Stimulated activated CD8-positive, alpha-beta memory T cell treated with anti-CD3 and anti-CD28 coated beads, Interleukin-7, amount 100 ng/mL, for 4 hours (primary cell): ENCODE measurements around the gene LCE2C.
"Not testable (repeated sequence)": the region's sequence is repeated elsewhere in the genome, so short reads cannot be mapped to it uniquely, and the experiment has no call there.

Source experiments
- DNase-seq, 2 donors: peaks; one replicate each; pipeline ENCODE4 v3.0.0-alpha.2; 2020; ENCODE audit warnings: low read depth in 2 of 2

Gene LCE2C

DNA sequence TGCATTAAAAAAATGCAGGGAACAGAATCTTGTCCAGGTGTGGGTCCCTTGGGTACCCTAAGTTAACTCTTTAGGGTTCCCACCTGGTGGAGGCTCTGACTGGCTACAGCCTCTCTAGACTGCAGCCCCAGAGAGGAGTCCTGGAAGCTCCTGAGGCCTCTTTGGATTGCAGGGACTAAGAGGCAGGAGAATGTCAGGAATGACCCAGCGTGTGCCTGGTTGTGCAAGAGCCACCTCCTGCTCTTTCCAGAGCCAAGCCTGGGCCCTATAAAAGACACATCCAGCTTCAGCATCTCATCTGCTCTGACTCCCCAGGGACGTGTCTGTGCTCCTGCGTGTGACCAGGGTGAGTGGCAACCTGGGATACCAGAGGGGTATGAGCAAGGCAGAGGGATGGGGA is at the start of gene LCE2C:
TSS of gene LCE2C (plus strand) at position 297 of the 400 bp plus-strand sequence. CDS start 737 bp downstream, outside the sequence.
- not testable (repeated sequence) for DNase-seq

- no peak for DNase-seq
These were observed 48.3 kb upstream of the LCE2C start for GRCh38 chr1:152626744-152627143.

GRCh38 chr1:152630596-152630995 is 44.5 kb upstream of the LCE2C start:
- DNase-seq = no peak

DNA sequence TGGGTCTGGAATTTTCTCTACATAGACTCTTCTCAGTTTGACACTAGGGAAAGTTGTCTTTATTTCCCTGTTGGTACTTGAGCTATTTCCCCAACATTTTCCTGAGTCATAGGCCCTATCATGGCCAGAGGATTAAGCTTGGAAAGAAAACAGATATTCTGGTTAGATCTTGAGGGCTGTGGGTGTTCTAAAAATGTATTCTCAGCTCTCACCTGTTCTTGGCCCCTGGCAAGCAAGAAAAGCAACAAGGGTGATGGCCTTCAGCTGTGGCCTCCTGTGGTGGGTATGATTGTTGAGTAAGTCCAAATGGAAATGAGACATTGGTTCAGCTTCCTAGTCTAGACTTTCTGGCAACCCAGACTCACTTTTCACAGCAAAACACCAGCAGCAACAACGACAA is 34.7 kb upstream of the LCE2C start:
- DNase-seq = no peak

GRCh38 chr1:152643945-152644344 is 31.1 kb upstream of the LCE2C start:
- DNase-seq = no peak

DNA sequence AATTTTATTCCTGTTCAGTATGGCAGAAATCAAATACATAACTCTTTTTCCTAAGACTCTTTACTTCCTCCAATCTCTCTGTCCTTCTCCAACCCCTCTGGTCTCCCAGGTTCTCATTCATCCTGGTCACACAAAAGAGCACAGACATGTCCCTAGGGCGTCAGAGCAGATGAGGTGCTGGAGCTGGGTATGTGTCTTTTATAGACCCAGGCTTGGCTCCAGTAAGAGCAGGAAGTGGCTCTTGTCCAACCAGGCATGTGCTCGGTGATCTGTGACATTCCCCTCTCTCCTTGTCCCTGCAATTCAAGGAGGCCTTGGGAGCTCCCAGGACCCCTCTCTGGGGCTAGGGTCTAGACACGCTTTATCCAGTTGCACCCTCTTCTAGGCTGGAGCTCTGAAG is 29.9 kb upstream of the LCE2C start:
- DNase-seq = no peak

GRCh38 chr1:152646656-152647055 is 28.4 kb upstream of the LCE2C start:
- no peak for DNase-seq

DNA sequence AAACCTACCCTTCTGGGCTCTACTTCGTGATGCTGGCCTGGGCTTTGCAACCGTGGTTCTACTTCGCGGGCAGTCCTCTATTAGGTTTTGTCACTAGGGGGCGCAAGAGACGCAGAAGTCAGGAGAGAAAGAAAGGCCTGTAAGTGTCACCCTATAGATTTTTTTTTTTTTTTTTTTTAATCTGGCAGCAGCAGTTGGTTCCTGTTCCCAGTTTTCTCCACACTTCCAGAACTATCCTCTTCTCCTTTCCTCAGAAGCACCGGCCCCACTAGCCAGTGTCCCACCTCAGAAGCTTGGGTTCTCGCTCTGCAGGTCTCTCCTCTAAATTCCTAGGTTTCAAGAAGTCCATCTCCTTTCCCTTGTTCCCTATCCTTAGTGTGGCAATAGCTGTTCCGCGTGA is 21.0 kb upstream of the LCE2C start:
- peak; percentile 5 to 11 for DNase-seq

DNA sequence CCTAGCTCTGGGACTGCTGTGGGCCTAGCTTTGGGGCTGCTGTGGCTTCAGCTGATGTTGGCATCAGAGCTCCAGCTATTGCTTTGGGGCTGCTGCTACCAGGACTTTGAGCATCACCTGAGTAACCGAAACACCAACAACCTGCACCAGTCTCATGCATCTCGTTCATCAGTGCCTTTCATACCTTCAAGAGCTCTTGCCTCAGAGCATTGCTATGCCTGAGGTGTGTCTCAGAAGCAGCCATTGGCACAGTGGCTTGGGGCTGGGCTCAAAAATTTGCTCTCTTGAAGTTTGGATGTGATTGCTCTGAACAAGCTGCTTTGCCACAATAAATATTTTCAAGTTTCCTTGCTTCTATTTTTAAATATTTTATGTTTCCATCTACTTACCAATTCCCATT is 18.6 kb upstream of the LCE2C start:
- no peak for DNase-seq

DNA sequence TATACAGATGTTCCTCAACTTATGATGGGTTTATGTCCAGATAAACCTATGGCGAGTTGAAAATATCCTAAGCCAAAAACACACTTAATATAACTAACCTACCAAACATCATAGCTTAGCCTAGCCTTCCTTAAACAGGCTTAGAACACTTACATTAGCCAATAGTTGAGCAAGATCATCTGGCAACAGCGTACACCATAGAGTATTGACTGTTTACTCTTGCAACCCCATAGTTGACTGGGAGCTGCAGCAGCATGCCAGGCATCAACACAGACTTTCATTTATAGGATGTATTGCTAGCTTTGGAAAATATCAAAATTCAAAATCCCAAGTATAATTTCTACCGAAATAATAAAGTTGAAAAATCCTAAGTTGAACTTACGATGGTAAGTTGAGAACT is 17.4 kb upstream of the LCE2C start:
- DNase-seq = no peak

DNA sequence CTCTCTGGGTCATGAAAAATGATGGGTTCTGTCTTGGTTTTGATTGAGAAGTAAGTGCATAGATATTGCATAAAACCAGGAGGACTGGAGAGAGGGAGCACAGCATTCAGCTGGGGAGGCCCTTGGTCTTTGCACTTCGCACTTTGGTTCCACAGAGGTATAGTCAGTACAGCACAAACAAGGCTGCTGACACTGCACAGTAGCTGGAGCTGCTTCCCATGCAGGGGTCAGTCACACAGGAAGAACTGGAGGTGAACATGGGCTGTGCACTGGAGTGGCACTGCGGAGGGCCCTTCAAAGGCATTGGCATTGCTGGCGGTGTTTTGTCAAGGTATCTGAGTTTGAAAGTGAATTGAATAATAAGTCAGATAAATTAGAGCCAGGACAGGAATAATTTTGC is 16.4 kb upstream of the LCE2C start:
- no peak for DNase-seq

GRCh38 chr1:152663098-152663497 is 12.0 kb upstream of the LCE2C start, which contains the start of gene LCE2D:
Gene LCE2D, plus strand, starts transcription at chr1:152663380. Its CDS starts 726 bp downstream, at chr1:152664106.
- no peak for DNase-seq

GRCh38 chr1:152666171-152666570 is 8.9 kb upstream of the LCE2C start:
- DNase-seq = not testable (repeated sequence)

DNA sequence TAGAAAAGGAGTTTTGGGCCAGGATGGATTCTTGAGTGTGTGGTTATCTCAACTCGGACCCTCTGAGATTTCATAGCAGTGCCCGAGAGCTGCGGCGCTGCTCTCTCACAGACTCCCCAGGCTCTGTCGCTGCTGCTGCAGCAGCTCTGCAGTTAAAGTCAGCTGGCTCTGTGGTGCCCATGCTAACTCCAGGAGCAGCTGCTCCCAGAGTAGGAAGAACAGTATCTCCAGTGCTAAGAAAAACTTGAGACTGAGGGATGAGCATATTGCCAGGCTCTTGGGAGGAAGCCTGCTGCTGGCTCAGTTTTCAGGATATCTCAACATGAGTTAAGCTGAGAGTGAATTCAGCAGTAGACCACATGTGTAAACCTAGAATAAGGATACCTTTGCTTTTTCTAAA is 7.4 kb upstream of the LCE2C start:
- DNase-seq = no peak

DNA sequence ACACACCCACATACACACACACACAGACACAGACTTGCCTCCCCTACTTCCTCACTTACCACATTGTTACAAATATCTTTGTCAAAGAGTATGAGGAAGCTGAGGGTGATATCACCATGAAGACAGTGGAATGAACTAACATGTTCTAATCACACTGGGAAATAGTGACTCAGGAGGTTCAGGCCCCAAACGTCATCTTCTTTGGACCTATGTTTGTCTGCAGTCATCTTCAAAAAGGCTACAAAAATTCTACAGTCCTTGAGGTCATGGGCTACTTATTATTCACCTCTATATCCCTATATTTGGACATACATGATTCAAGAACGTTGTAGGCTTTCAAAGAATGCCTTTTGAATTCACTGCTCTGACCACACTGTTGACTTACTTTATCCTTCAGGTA is 2.1 kb upstream of the LCE2C start:
- DNase-seq = no peak

DNA sequence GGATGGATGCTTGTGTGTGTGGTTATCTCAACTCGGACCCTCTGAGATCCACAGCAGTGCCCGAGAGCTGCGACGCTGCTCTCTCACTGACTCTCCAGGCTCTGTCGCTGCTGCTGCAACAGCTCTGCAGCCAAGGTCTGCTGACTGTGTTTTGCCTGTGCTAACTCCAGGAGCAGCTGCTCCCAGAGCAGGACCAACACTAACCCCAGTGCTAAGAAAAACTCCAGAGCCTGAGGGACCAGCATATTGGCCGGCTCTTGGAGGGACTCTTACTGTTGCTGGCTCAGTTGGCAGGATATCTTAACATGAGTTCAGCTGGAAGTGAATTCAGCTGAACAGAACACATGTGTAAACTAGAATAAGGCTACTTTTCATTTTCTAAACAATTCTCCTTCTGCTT is 4.4 kb downstream of the LCE2C start:
- DNase-seq = no peak

DNA sequence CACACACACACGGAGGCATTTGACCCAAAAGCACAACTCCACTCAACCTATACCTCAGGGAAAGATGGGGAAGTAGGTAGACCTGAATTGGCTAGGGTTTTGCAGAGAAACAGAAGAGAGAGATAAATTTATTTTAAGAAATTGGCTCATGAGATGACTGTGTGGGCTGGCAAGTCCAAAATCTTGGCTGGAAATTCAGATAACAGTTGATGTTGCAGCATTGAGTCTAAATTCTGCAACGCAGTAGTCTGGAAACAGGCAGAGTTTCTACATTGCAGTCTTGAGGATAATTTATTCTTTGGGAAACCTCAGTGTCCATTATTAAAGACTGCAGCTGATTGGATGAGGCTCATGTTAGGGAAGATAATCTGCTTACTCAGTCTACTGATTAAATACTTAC is 6.5 kb downstream of the LCE2C start:
- DNase-seq = no peak

DNA sequence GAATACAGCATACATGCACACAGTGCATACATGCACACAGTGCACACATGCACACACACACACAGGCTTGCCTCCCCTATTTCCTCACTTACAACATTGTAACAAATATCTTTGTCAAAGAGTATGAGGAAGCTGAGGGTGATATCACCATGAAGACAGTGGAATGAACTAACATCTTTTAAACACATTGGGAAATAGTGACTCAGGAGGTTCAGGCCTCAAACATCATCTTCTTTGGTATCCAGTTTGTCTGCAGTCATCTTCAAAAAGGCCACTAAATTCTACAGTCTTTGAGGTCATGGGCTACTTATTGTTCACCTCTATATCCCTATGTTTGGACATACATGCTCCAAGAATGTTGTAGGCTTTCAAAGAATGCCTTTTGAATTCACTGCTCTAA is 8.8 kb downstream of the LCE2C start:
- DNase-seq = no peak

GRCh38 chr1:152685823-152686222 is 10.7 kb downstream of the LCE2C start, which contains the start of gene LCE2B:
Gene LCE2B, plus strand, starts transcription at chr1:152686123. Its CDS starts 721 bp downstream, at chr1:152686844.
- DNase-seq = not testable (repeated sequence)

- DNase-seq = no peak
These were observed 22.9 kb downstream of the LCE2C start, which contains the start of gene LCE2A for GRCh38 chr1:152697701-152698600. Gene LCE2A, plus strand, starts transcription at chr1:152698345. Its CDS starts 557 bp downstream, at chr1:152698902.

- no peak for DNase-seq
These were observed 24.7 kb downstream of the LCE2C start for GRCh38 chr1:152699746-152700145.

DNA sequence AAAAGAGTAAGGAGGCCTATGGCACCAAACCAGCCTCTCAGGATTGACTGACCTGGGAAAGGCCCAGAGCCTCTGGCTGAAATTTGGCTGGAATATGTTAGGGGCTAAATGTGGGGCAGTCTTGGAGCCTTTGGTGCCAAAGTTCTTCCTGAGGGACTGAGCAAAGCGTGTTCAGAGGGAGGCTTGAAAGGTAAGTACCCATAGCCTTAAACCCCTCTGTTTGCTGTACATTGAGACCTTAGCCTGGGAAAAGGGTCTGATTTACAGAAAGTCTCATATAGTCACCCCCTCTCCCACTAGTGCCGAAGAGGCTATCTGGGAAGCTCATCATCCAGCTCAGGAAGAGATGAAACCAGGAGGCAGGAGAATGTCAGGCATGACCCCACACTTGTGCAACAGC is 32.8 kb downstream of the LCE2C start, which contains the start of gene LCE4A:
TSS of gene LCE4A (plus strand) at position 301 of the 400 bp plus-strand sequence. CDS start 916 bp downstream, outside the sequence.
- no peak for DNase-seq

- DNase-seq = no peak
These were observed 43.2 kb downstream of the LCE2C start for GRCh38 chr1:152718238-152718637.
